COLO668 (cell line): ENCODE results near the gene PRXL2A.

ENCODE experiments used
- DNase-seq: peaks from one replicate; lab custom pipeline; 2025; ENCODE audit not compliant: unreplicated experiment; lab: John Stamatoyannopoulos, UW

Gene PRXL2A

GRCh38 chr10:80460399-80461207 lies 52.3 kb downstream of the PRXL2A start:
- peak; percentile 73 for DNase-seq

GRCh38 chr10:80461208-80462183 lies 53.1 kb downstream of the PRXL2A start:
- no peak for DNase-seq

GRCh38 chr10:80462299-80462980 lies 54.1 kb downstream of the PRXL2A start:
- DNase-seq: no peak

- peak; percentile 16 for DNase-seq
Measured at GRCh38 chr10:80462981-80463741, 54.8 kb downstream of the PRXL2A start.

- DNase-seq: no peak
Measured at GRCh38 chr10:80463868-80464267, 55.5 kb downstream of the PRXL2A start.

- peak; percentile 44 for DNase-seq
Measured at GRCh38 chr10:80464557-80465450, 56.5 kb downstream of the PRXL2A start.

GRCh38 chr10:80465451-80465835 lies 57.1 kb downstream of the PRXL2A start:
- DNase-seq: no peak

GRCh38 chr10:80465839-80466590 lies 57.7 kb downstream of the PRXL2A start:
- DNase-seq: no peak

GRCh38 chr10:80466724-80467326 lies 58.5 kb downstream of the PRXL2A start:
- no peak for DNase-seq

GRCh38 chr10:80468002-80468401 lies 59.7 kb downstream of the PRXL2A start:
- DNase-seq: peak; percentile 6

- DNase-seq: peak; percentile 34
Measured at GRCh38 chr10:80468806-80469421, 60.6 kb downstream of the PRXL2A start.

- DNase-seq: no peak
Measured at GRCh38 chr10:80470266-80470665, 61.9 kb downstream of the PRXL2A start.

GRCh38 chr10:80471001-80471400 lies 62.6 kb downstream of the PRXL2A start:
- DNase-seq: peak; percentile 7

GRCh38 chr10:80471715-80472233 lies 63.4 kb downstream of the PRXL2A start:
- peak; percentile 89 for DNase-seq

GRCh38 chr10:80472234-80473095 lies 64.1 kb downstream of the PRXL2A start:
- DNase-seq: no peak

GRCh38 chr10:80473096-80473657 lies 64.8 kb downstream of the PRXL2A start:
- DNase-seq: no peak
